Fibroblast of lung (primary cell): ENCODE data around the gene NID1. TPM values are rescaled to one million over a fixed set of nuclear protein-coding genes. Genes with fewer than 3 reads are reported as not detected.

Source experiments
- DNase-seq, 2 donors: peaks; one replicate each; pipeline versions ENCODE4 v3.0.0 to v3.0.0-alpha.2; 2010; ENCODE audit warnings: low read depth in 2 of 2
- H2AFZ ChIP-seq: 2 replicates; pipeline ENCODE4 v1.5.1; 2012; ENCODE audit warnings: low read length, control low read depth, inconsistent platforms
- H3K27ac ChIP-seq: 2 replicates; pipeline ENCODE4 v1.5.1; 2011; ENCODE audit warnings: low read length, control low read depth; ENCODE audit not compliant: insufficient read depth
- H3K27me3 ChIP-seq: 2 replicates; pipeline ENCODE4 v1.5.1; 2011; ENCODE audit warnings: mild to moderate bottlenecking, low read length; ENCODE audit not compliant: control insufficient read depth, insufficient read depth
- H3K36me3 ChIP-seq: 2 replicates; pipeline ENCODE4 v1.5.1; 2011; ENCODE audit warnings: low read length; ENCODE audit not compliant: control insufficient read depth, insufficient read depth
- H3K4me1 ChIP-seq: 2 replicates; pipeline ENCODE4 v1.5.1; 2011; ENCODE audit warnings: low read length; ENCODE audit not compliant: control insufficient read depth, insufficient read depth; ENCODE audit errors: extremely low read depth
- H3K4me2 ChIP-seq: 2 replicates; pipeline ENCODE4 v1.5.1; 2011; ENCODE audit warnings: low read length, control low read depth; ENCODE audit not compliant: insufficient read depth; ENCODE audit errors: extremely low read depth
- H3K4me3 ChIP-seq, 4 experiments: fragments of 200-600 bp in 1 of 4; sonication (generic) in 1 of 4; replicated peaks in 1 of 4; 2 replicates each; pipeline ENCODE4 v1.5.1; 2011 to 2016; ENCODE audit warnings: low read length in 4 of 4, low read depth in 3 of 4, mild to moderate bottlenecking in 3 of 4, control low read depth in 2 of 4, inconsistent platforms in 1 of 4, mixed read lengths in 1 of 4; ENCODE audit not compliant: insufficient read depth in 1 of 4; ENCODE audit errors: control extremely low read depth in 1 of 4
- H3K79me2 ChIP-seq: 2 replicates; pipeline ENCODE4 v1.5.1; 2012; ENCODE audit warnings: mild to moderate bottlenecking, low read length, inconsistent platforms; ENCODE audit not compliant: control insufficient read depth, insufficient read depth
- H3K9ac ChIP-seq: 2 replicates; pipeline ENCODE4 v1.5.1; 2011; ENCODE audit warnings: mild to moderate bottlenecking, low read length, control low read depth; ENCODE audit not compliant: insufficient read depth
- H3K9me3 ChIP-seq: 2 replicates; pipeline ENCODE4 v1.5.1; 2012; ENCODE audit warnings: low read depth, low read length; ENCODE audit not compliant: control insufficient read depth, insufficient read depth
- H4K20me1 ChIP-seq: 2 replicates; pipeline ENCODE4 v1.5.1; 2011; ENCODE audit warnings: low read length; ENCODE audit not compliant: control insufficient read depth, insufficient read depth; ENCODE audit errors: extremely low read depth
- EZH2 ChIP-seq: IDR thresholded peaks from 2 replicates; pipeline ENCODE4 v1.5.1; 2012; ENCODE audit warnings: low read length, control low read depth, mild to moderate bottlenecking; ENCODE audit errors: missing control alignments
- polyA plus RNA-seq, 2 donors: library from polyadenylated mRNA; depleted of rRNA in 1 of 2; stranded (reverse) in 1 of 2; unstranded in 1 of 2; fragments of >200 nt; gene quantifications; 2 replicates each; pipeline ENCODE4 v1.2.1, GENCODE V29; 2011 to 2012; ENCODE audit warnings: missing spikeins in 1 of 2
- total RNA-seq: library from RNA; depleted of rRNA; stranded (reverse); fragments of >200 nt; gene quantifications from 2 replicates; pipeline ENCODE4 v1.2.1, GENCODE V29; 2014
- TF ChIP-seq, protein P1 (sequence below), 2 donors: IDR thresholded peaks in 1 of 2; conservative IDR thresholded peaks in 1 of 2; 1 replicate in 1 of 2; 2 replicates in 1 of 2; pipeline ENCODE4 v1.5.1; 2011 to 2012; ENCODE audit warnings: low read length in 2 of 2, control low read depth in 1 of 2, inconsistent platforms in 1 of 2, low read depth in 1 of 2, mild to moderate bottlenecking in 1 of 2

Gene NID1
- total and polyA plus RNA-seq, 2 donors (not counting 1 experiment from before 2014, with no cell fraction given): 29.1 to 152 TPM

DNA sequence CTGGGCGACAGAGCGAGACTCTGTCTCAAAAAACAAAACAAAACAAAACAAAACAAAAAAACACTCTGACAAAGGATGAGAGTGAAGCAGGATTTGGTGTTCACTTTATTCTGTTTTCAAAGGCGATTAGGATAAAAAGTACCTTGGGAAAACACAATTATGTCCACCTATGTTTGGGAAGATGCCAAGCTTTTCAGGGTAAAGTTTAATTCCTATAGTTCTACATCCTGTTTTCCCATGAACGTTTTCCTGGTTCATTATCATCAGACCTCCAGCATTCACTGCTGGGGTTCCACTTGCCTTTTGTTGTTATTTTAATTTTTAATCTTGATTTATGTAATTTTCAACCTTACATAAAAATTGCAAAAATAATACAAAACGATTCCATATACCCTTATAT, 4.9 kb upstream of the NID1 start:
- Histone ChIP-seq H3K9me3 (no peaks in the 10 kb centered on the region), H3K4me3 (no peak overlapping the region), H3K4me2 (no peak overlapping the region), H3K36me3 (no peaks in the 10 kb centered on the region), H3K27me3 (no peaks in the 10 kb centered on the region), H4K20me1 (no peaks in the 10 kb centered on the region), H3K79me2 (no peaks in the 10 kb centered on the region), H3K9ac (no peak overlapping the region), H3K4me1 (peaks cover 4% of the 10 kb centered on the region), H3K27ac (no peak overlapping the region), H2AFZ (no peak overlapping the region)
- DNase-seq: no peak
- no peak for TF ChIP-seq EZH2
- TF ChIP-seq, protein P1, sequence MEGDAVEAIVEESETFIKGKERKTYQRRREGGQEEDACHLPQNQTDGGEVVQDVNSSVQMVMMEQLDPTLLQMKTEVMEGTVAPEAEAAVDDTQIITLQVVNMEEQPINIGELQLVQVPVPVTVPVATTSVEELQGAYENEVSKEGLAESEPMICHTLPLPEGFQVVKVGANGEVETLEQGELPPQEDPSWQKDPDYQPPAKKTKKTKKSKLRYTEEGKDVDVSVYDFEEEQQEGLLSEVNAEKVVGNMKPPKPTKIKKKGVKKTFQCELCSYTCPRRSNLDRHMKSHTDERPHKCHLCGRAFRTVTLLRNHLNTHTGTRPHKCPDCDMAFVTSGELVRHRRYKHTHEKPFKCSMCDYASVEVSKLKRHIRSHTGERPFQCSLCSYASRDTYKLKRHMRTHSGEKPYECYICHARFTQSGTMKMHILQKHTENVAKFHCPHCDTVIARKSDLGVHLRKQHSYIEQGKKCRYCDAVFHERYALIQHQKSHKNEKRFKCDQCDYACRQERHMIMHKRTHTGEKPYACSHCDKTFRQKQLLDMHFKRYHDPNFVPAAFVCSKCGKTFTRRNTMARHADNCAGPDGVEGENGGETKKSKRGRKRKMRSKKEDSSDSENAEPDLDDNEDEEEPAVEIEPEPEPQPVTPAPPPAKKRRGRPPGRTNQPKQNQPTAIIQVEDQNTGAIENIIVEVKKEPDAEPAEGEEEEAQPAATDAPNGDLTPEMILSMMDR (conservative IDR thresholded peaks at IDR 0.05 in 1 of 2, IDR thresholded peaks at IDR 0.05 in 1 of 2; ENCODE audit: low read depth in 1 of 2, low read length in 2 of 2): no peak

DNA sequence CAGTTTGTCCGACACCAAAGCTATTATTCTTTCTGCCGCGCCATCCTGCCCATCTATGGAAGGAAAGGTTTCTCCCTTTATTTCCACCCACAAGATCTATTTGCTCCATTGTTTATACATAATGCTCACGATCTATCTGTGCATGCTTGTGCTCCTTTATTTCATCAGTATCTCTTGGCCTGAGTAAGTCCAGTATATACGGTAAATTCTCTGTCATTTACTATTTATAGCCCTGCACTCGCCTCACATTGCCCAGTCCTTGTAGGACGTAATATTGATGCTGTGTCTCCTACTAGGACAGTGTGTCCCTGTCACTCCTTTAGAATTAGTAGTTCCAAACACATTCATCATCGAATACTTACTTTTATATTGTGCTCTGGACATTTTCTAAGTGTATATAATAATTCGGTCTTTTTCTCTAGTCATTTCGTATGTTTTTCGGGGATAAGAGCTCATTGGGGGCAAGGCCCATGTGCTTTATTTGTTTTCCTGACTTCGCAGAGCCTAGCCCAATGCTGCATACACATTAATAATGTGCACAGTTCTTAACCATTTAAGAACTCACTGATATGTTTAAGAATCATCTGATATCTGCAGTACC, 3.1 kb upstream of the NID1 start:
- H3K4me1 ChIP-seq: peaks cover 4% of the 10 kb centered on the region
- no peaks in the 10 kb centered on the region for H3K9me3 ChIP-seq
- no peak overlapping the region for H3K27ac ChIP-seq
- H3K36me3 ChIP-seq: no peaks in the 10 kb centered on the region
- no peaks in the 10 kb centered on the region for H4K20me1 ChIP-seq
- H2AFZ ChIP-seq: no peak overlapping the region
- DNase-seq: peak; percentile 29 to 91
- no peak for TF ChIP-seq EZH2
- TF ChIP-seq, protein P1 (conservative IDR thresholded peaks at IDR 0.05 in 1 of 2, IDR thresholded peaks at IDR 0.05 in 1 of 2; ENCODE audit: low read depth in 1 of 2, low read length in 2 of 2): no peak
- H3K9ac ChIP-seq: no peak overlapping the region
- H3K4me3 ChIP-seq: peak overlapping the region in 1 of 4 experiments; percentile 27
- peak overlapping the region; percentile 7 for H3K4me2 ChIP-seq
- no peaks in the 10 kb centered on the region for H3K27me3 ChIP-seq
- H3K79me2 ChIP-seq: peaks cover 5% of the 10 kb centered on the region

DNA sequence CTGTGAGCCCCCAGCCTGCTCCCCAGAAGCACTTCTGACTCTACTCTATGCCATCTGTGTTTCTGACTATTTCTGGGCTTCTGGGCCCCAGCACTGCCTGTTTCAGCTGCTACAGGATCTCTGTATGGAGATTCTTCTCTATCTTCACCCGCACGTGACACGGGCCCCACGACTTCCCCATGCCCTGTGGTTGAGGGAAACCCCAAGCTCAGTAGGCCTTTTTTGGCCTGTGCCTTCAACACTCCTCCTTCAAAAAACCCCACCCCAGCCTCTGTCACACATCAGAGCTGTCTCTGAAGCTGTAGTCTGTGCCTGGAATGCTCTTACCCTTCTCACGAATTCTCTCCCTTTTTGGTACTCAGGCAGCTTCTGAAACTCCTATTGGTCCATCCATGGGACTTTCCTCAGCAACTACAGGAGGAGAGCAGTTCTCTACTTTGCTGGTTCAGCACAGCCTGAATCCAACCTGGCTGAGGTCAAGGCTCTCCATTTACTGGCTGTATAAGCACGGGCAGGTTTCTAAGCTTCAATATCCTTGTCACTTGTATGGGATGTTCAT, 2.0 kb upstream of the NID1 start:
- Histone ChIP-seq H3K9ac (no peak overlapping the region), H3K9me3 (no peaks in the 10 kb centered on the region), H2AFZ (no peak overlapping the region), H3K4me3 (no peak overlapping the region), H3K36me3 (no peaks in the 10 kb centered on the region), H3K79me2 (peaks cover 12% of the 10 kb centered on the region), H3K4me1 (peaks cover 4% of the 10 kb centered on the region), H3K4me2 (no peak overlapping the region), H3K27me3 (no peaks in the 10 kb centered on the region), H4K20me1 (no peaks in the 10 kb centered on the region), H3K27ac (no peak overlapping the region)
- no peak for DNase-seq
- no peak for TF ChIP-seq EZH2
- TF ChIP-seq, protein P1 (conservative IDR thresholded peaks at IDR 0.05 in 1 of 2, IDR thresholded peaks at IDR 0.05 in 1 of 2; ENCODE audit: low read depth in 1 of 2, low read length in 2 of 2): no peak
